SK-N-SH (cell line): ENCODE measurements around the gene SPA17.

Source experiments
- EP300 ChIP-seq, 2 experiments: IDR thresholded peaks; 2 replicates each; pipeline versions ENCODE4 v1.4.0 to v1.6.1; 2012; ENCODE audit warnings: borderline replicate concordance in 1 of 2, low read depth in 1 of 2, low read length in 1 of 2
- POLR2AphosphoS5 ChIP-seq: IDR thresholded peaks from 2 replicates; pipeline ENCODE4 v1.6.1; 2012; ENCODE audit warnings: low read depth, low read length
- RCOR1 ChIP-seq: fragments of 150-350 bp; IDR thresholded peaks from 2 replicates; pipeline ENCODE4 v1.6.1; 2017; ENCODE audit warnings: antibody characterized with exemption, low read length
- REST ChIP-seq: IDR thresholded peaks from 2 replicates; pipeline ENCODE4 v1.6.1; 2012; ENCODE audit warnings: mild to moderate bottlenecking, low read depth, low read length, moderate library complexity
- RFX5 ChIP-seq: IDR thresholded peaks from 2 replicates; pipeline ENCODE4 v1.6.1; 2012; ENCODE audit warnings: mild to moderate bottlenecking, improper control_type of control experiment, low read length
- TF ChIP-seq, protein P1 (sequence below): IDR thresholded peaks from 2 replicates; pipeline ENCODE4 v1.4.0; 2012; ENCODE audit warnings: low read depth, borderline replicate concordance
- TF ChIP-seq, protein P2 (sequence below): fragments of 200-600 bp; sonication (generic); IDR thresholded peaks from 2 replicates; pipeline ENCODE4 v1.6.1; 2017; ENCODE audit warnings: antibody characterized with exemption, mild to moderate bottlenecking, moderate library complexity

GRCh38 chr11:124643042-124643604 is 30.6 kb upstream of the SPA17 start:
- TF ChIP-seq RCOR1 (no peak), RFX5 (no peak), EP300 (IDR thresholded peaks at IDR 0.05; ENCODE audit: borderline replicate concordance in 1 of 2, low read depth in 1 of 2, low read length in 1 of 2) (no peak), POLR2AphosphoS5 (no peak), REST (no peak)
- TF ChIP-seq, protein P1, sequence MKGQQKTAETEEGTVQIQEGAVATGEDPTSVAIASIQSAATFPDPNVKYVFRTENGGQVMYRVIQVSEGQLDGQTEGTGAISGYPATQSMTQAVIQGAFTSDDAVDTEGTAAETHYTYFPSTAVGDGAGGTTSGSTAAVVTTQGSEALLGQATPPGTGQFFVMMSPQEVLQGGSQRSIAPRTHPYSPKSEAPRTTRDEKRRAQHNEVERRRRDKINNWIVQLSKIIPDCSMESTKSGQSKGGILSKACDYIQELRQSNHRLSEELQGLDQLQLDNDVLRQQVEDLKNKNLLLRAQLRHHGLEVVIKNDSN, result no peak
- TF ChIP-seq, protein P2, sequence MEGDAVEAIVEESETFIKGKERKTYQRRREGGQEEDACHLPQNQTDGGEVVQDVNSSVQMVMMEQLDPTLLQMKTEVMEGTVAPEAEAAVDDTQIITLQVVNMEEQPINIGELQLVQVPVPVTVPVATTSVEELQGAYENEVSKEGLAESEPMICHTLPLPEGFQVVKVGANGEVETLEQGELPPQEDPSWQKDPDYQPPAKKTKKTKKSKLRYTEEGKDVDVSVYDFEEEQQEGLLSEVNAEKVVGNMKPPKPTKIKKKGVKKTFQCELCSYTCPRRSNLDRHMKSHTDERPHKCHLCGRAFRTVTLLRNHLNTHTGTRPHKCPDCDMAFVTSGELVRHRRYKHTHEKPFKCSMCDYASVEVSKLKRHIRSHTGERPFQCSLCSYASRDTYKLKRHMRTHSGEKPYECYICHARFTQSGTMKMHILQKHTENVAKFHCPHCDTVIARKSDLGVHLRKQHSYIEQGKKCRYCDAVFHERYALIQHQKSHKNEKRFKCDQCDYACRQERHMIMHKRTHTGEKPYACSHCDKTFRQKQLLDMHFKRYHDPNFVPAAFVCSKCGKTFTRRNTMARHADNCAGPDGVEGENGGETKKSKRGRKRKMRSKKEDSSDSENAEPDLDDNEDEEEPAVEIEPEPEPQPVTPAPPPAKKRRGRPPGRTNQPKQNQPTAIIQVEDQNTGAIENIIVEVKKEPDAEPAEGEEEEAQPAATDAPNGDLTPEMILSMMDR, result no peak
